H9 (cell line): ENCODE data around the gene DERA. TPM values are rescaled to one million over a fixed set of nuclear protein-coding genes. Genes with fewer than 3 reads are reported as not detected.

Experiments used
- DNase-seq: peaks from one replicate; pipeline ENCODE4 v3.0.0-alpha.2; 2017
- H2AFZ ChIP-seq: one replicate; pipeline ENCODE4 v1.6.1; 2013; ENCODE audit warnings: mild to moderate bottlenecking, low read length, control low read depth, moderate library complexity
- H2AK5ac ChIP-seq: 2 replicates; pipeline ENCODE4 v1.6.1; 2013; ENCODE audit warnings: low read length, control low read depth, mixed read lengths; ENCODE audit not compliant: insufficient read length
- H2BK120ac ChIP-seq: one replicate; pipeline ENCODE4 v1.6.1; 2013; ENCODE audit warnings: low read depth, mild to moderate bottlenecking, low read length, control low read depth, inconsistent platforms; ENCODE audit not compliant: poor library complexity, severe bottlenecking
- H2BK12ac ChIP-seq: 2 replicates; pipeline ENCODE4 v1.6.1; 2013; ENCODE audit warnings: low read length, control low read depth, mixed read lengths, low read depth; ENCODE audit not compliant: insufficient read length
- H2BK15ac ChIP-seq: 2 replicates; pipeline ENCODE4 v1.6.1; 2013; ENCODE audit warnings: low read depth, low read length, control low read depth
- H2BK20ac ChIP-seq: one replicate; pipeline ENCODE4 v1.6.1; 2013; ENCODE audit warnings: low read depth, mild to moderate bottlenecking, low read length, control low read depth, inconsistent platforms; ENCODE audit not compliant: poor library complexity, severe bottlenecking
- H2BK5ac ChIP-seq: 2 replicates; pipeline ENCODE4 v1.6.1; 2013; ENCODE audit warnings: low read length, control low read depth, mixed read lengths; ENCODE audit not compliant: insufficient read length
- H3K14ac ChIP-seq: 2 replicates; pipeline ENCODE4 v1.6.1; 2013; ENCODE audit warnings: low read length, control low read depth; ENCODE audit not compliant: insufficient read depth
- H3K18ac ChIP-seq: 2 replicates; pipeline ENCODE4 v1.6.1; 2013; ENCODE audit warnings: low read depth, mild to moderate bottlenecking, mixed read lengths, low read length, control low read depth; ENCODE audit not compliant: insufficient read length
- H3K23ac ChIP-seq: 2 replicates; pipeline ENCODE4 v1.6.1; 2013; ENCODE audit warnings: low read length, control low read depth, mixed read lengths, low read depth; ENCODE audit not compliant: insufficient read length
- H3K23me2 ChIP-seq: 2 replicates; pipeline ENCODE4 v1.6.1; 2013; ENCODE audit warnings: low read depth, mild to moderate bottlenecking, mixed read lengths, low read length, control low read depth; ENCODE audit not compliant: insufficient read length, poor library complexity, severe bottlenecking
- H3K27ac ChIP-seq: 2 replicates; pipeline ENCODE4 v1.5.1; 2013; ENCODE audit warnings: low read length, control low read depth, mixed read lengths, low read depth; ENCODE audit not compliant: insufficient read length
- H3K27me3 ChIP-seq: 2 replicates; pipeline ENCODE4 v1.6.1; 2013; ENCODE audit warnings: low read length, control low read depth, inconsistent platforms; ENCODE audit not compliant: insufficient read depth
- H3K4ac ChIP-seq: 2 replicates; pipeline ENCODE4 v1.6.1; 2013; ENCODE audit warnings: low read depth, mild to moderate bottlenecking, control low read depth, inconsistent platforms, low read length, moderate library complexity
- H3K4me1 ChIP-seq: 2 replicates; pipeline ENCODE4 v1.6.1; 2013; ENCODE audit warnings: low read length, control low read depth, inconsistent platforms; ENCODE audit not compliant: insufficient read depth
- H3K4me2 ChIP-seq: 2 replicates; pipeline ENCODE4 v1.6.1; 2013; ENCODE audit warnings: low read length, control low read depth, mixed read lengths; ENCODE audit not compliant: insufficient read length, insufficient read depth
- H3K56ac ChIP-seq: 2 replicates; pipeline ENCODE4 v1.6.1; 2013; ENCODE audit warnings: low read depth, mild to moderate bottlenecking, mixed read lengths, low read length, control low read depth; ENCODE audit not compliant: insufficient read length
- H3K79me1 ChIP-seq: 2 replicates; pipeline ENCODE4 v1.6.1; 2013; ENCODE audit warnings: low read depth, mild to moderate bottlenecking, moderate library complexity, low read length, control low read depth, inconsistent platforms; ENCODE audit not compliant: insufficient read depth, poor library complexity, severe bottlenecking
- H3K79me2 ChIP-seq: 2 replicates; pipeline ENCODE4 v1.6.1; 2013; ENCODE audit warnings: low read length, control low read depth, inconsistent platforms; ENCODE audit not compliant: insufficient read depth
- H3K9ac ChIP-seq: 2 replicates; pipeline ENCODE4 v1.6.1; 2013; ENCODE audit warnings: low read length, control low read depth, mixed read lengths; ENCODE audit not compliant: insufficient read length; ENCODE audit errors: extremely low read depth
- H3K9me3 ChIP-seq: one replicate; pipeline ENCODE4 v1.6.1; 2013; ENCODE audit warnings: low read depth, low read length, inconsistent platforms; ENCODE audit not compliant: control insufficient read depth
- H3T11ph ChIP-seq: one replicate; pipeline ENCODE4 v1.6.1; 2013; ENCODE audit warnings: mild to moderate bottlenecking, low read length, control low read depth, inconsistent platforms
- H4K20me1 ChIP-seq: one replicate; pipeline ENCODE4 v1.6.1; 2013; ENCODE audit not compliant: control insufficient read depth, insufficient read length, insufficient read depth
- H4K5ac ChIP-seq: 2 replicates; pipeline ENCODE4 v1.6.1; 2013; ENCODE audit warnings: low read depth, mild to moderate bottlenecking, mixed read lengths, low read length, control low read depth; ENCODE audit not compliant: insufficient read length
- H4K8ac ChIP-seq: replicated peaks from 2 replicates; pipeline ENCODE4 v1.6.1; 2013; ENCODE audit warnings: low read length, control low read depth, mixed read lengths, low read depth; ENCODE audit not compliant: insufficient read length
- H4K91ac ChIP-seq: 2 replicates; pipeline ENCODE4 v1.6.1; 2013; ENCODE audit warnings: low read depth, mild to moderate bottlenecking, moderate library complexity, mixed read lengths, low read length, control low read depth; ENCODE audit not compliant: insufficient read length
- H3K27ac Mint-ChIP-seq, 3 experiments: 2 replicates in 2 of 3; 3 replicates in 1 of 3; pipeline ENCODE4 v1.8.0; 2020 to 2021; ENCODE audit warnings: mixed read lengths in 3 of 3, mild to moderate bottlenecking in 1 of 3, moderate library complexity in 1 of 3
- H3K27me3 Mint-ChIP-seq: 2 replicates; pipeline ENCODE4 v1.8.0; 2021; ENCODE audit warnings: low read depth, mild to moderate bottlenecking, moderate library complexity, mixed read lengths
- H3K36me3 Mint-ChIP-seq, 3 experiments: 2 replicates in 2 of 3; 3 replicates in 1 of 3; pipeline ENCODE4 v1.8.0; 2020 to 2021; ENCODE audit warnings: low read depth in 3 of 3, mixed read lengths in 3 of 3; ENCODE audit not compliant: insufficient read depth in 1 of 3
- H3K4me1 Mint-ChIP-seq, 2 experiments: 2 replicates each; pipeline ENCODE4 v1.8.0; 2020; ENCODE audit warnings: mixed read lengths in 2 of 2
- H3K4me3 Mint-ChIP-seq, 2 experiments: 2 replicates in 1 of 2; 3 replicates in 1 of 2; pipeline ENCODE4 v1.8.0; 2020 to 2021; ENCODE audit warnings: mild to moderate bottlenecking in 2 of 2, mixed read lengths in 2 of 2, moderate library complexity in 1 of 2
- H3K9me3 Mint-ChIP-seq, 2 experiments: 2 replicates in 1 of 2; 3 replicates in 1 of 2; pipeline ENCODE4 v1.8.0; 2020; ENCODE audit warnings: mild to moderate bottlenecking in 2 of 2, mixed read lengths in 2 of 2, moderate library complexity in 1 of 2
- WGBS: extraction: QIAGEN DNeasy Blood & Tissue Kit; methylation state at CpG from one replicate; pipeline ENCODE4 v1.1.7; 2013; ENCODE audit warnings: missing lambda C conversion rate, low lambda C conversion rate, mixed read lengths; ENCODE audit not compliant: insufficient read length; ENCODE audit errors: extremely low coverage; 5-methylcytosine and 5-hydroxymethylcytosine counted together
- total RNA-seq: library from RNA; stranded (reverse); gene quantifications from 2 replicates; pipeline ENCODE4 v1.2.1, GENCODE V29; 2021
- TF ChIP-seq, protein P1 (sequence below): fragments of 200-600 bp; sonication (generic); conservative IDR thresholded peaks from 3 replicates; pipeline ENCODE4 v1.8.0; 2021; ENCODE audit warnings: antibody characterized with exemption, mild to moderate bottlenecking

Gene DERA
- total RNA-seq, 1 experiment from 2014 or later, result 20.9 TPM

DNA sequence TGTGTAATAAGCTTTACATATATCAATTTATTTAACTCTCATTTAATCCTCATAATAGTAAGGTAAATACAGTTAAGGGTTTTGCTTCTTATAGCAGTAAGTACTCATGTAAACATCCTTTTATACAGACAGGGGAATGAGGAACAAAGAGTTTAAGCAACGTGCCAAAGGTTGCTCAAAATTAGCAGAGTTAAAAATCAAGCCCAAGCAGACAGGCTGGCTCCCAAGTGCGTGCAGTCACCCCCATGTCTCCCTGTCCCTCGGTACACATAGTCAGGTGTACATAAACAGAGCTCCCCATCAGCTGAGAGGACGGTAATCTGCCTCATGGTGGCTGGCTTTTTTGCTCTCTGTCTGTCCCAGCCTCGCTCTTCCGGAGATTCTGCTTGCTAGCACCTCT lies 126.4 kb downstream of the DERA start:
- Histone ChIP-seq H3T11ph (no peak overlapping the region), H4K91ac (no peak overlapping the region), H3K9me3 (no peaks in the 10 kb centered on the region), H3K14ac (no peak overlapping the region), H3K23ac (no peak overlapping the region), H2BK120ac (no peak overlapping the region), H3K27me3 (no peaks in the 10 kb centered on the region), H2BK5ac (no peak overlapping the region), H2BK12ac (no peak overlapping the region), H3K9ac (no peak overlapping the region), H3K18ac (no peak overlapping the region), H4K20me1 (no peaks in the 10 kb centered on the region), H2AK5ac (no peak overlapping the region), H3K79me2 (no peaks in the 10 kb centered on the region), H3K79me1 (no peaks in the 10 kb centered on the region), H4K5ac (no peak overlapping the region), H4K8ac (no peak overlapping the region), H3K4me2 (no peak overlapping the region), H2BK20ac (no peak overlapping the region), H2BK15ac (no peak overlapping the region), H3K27ac (no peak overlapping the region), H3K4ac (no peak overlapping the region), H3K4me1 (no peaks in the 10 kb centered on the region), H2AFZ (no peak overlapping the region), H3K23me2 (no peaks in the 10 kb centered on the region), H3K56ac (no peak overlapping the region)
- Mint-ChIP-seq H3K4me3 (no peak overlapping the region), H3K27me3 (peaks cover 2% of the 10 kb centered on the region; the same call in 1 of the 2 replicates), H3K4me1 (peaks cover 8 to 9% of the 10 kb centered on the region in 2 experiments), H3K36me3 (peaks cover 0 to 3% (median 0%) of the 10 kb centered on the region in 3 experiments; a peak in 1 of 7 replicates), H3K9me3 (no peaks in the 10 kb centered on the region; a peak in 2 of 5 replicates), H3K27ac (peak overlapping the region in 1 of 3 experiments; percentile 14; a peak in 1 of 7 replicates)
- no peak for DNase-seq
- TF ChIP-seq, protein P1, sequence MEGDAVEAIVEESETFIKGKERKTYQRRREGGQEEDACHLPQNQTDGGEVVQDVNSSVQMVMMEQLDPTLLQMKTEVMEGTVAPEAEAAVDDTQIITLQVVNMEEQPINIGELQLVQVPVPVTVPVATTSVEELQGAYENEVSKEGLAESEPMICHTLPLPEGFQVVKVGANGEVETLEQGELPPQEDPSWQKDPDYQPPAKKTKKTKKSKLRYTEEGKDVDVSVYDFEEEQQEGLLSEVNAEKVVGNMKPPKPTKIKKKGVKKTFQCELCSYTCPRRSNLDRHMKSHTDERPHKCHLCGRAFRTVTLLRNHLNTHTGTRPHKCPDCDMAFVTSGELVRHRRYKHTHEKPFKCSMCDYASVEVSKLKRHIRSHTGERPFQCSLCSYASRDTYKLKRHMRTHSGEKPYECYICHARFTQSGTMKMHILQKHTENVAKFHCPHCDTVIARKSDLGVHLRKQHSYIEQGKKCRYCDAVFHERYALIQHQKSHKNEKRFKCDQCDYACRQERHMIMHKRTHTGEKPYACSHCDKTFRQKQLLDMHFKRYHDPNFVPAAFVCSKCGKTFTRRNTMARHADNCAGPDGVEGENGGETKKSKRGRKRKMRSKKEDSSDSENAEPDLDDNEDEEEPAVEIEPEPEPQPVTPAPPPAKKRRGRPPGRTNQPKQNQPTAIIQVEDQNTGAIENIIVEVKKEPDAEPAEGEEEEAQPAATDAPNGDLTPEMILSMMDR, result no peak
- WGBS, result no CpG with 5 or more reads among the region's 6 CpGs
